LHCN-M2 (cell line): ENCODE results near the gene ARHGAP42. TPM values are rescaled to one million over a fixed set of nuclear protein-coding genes. Genes with fewer than 3 reads are reported as not detected.
"Not testable (repeated sequence)": the region's sequence is repeated elsewhere in the genome, so short reads cannot be mapped to it uniquely, and the experiment has no call there.

Experiments used
- DNase-seq: peaks from one replicate; pipeline ENCODE4 v3.0.0-alpha.2; 2012; ENCODE audit warnings: low read depth
- polyA plus RNA-seq: library from polyadenylated mRNA; unstranded; fragments of >200 nt; gene quantifications from one replicate; pipeline ENCODE4 v1.2.1, GENCODE V29; 2012; ENCODE audit warnings: missing spikeins
- total RNA-seq: library from RNA; depleted of rRNA; stranded (reverse); fragments of >200 nt; gene quantifications from 2 replicates; pipeline ENCODE4 v1.2.3, GENCODE V29; 2014; rRNA removed

ARHGAP42 gene
- total RNA-seq: 7.4 and 10.3 TPM in 2 replicates
- 1.4 TPM for polyA plus RNA-seq

DNA sequence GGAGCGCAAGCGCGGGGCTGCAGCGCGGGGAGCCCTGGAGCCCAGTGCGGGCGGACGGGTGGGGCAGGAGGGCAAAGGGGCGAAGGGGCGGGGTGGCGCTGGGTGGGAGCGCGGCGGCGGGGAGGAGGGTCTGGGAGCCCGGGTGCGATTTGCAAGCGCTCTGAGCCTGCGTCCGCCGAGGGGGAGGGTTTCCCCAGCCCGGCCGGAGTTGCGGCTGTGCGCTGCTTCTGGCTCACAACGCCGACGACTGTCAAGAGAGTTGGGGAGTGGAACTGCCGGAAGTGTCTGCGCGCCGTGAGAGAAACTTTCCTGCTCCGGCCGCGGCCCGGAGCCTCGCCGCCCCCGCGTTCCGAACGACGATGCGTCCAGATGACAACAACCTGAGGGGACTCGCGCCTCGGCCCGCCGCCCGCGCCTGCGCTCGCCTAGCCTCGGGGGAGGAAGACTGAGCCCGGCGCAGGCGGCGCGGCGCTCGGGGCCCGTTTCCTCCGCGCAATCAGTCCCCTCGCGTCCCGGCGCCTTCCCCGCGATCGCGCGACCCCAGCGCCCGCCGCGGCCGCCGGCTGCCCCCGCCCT is at the start of gene ARHGAP42:
Gene ARHGAP42, plus strand, starts transcription at position 235 of the 576 bp plus-strand sequence. CDS start 391 bp downstream, outside the sequence.
- DNase-seq: peak; percentile 49

- no peak for DNase-seq
These were observed 49.4 kb upstream of the ARHGAP42 start for GRCh38 chr11:100637706-100638105.

- DNase-seq: no peak
These were observed 48.4 kb upstream of the ARHGAP42 start for GRCh38 chr11:100638648-100639047.

DNA sequence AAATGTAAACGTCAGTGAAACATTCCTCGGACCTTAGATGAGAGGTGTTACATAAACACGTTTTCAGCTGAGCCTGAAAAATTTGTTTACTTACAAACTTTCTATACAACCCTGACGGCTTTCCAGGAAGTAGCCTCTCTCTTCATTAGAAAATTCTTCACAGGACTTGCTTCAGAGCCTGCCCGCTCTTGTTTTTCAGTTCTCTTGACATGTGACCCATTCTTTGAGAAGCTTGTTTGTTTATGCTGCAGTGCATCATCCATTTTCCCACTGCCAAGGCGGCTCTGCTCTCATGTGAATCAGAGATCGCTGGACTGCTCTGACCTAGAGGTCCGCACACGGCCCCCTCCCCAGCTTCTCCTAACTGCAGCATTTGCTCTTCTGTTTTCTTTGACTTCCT is 47.9 kb upstream of the ARHGAP42 start:
- no peak for DNase-seq

- no peak for DNase-seq
These were observed 47.0 kb upstream of the ARHGAP42 start for GRCh38 chr11:100640071-100640470.

- no peak for DNase-seq
These were observed 46.4 kb upstream of the ARHGAP42 start for GRCh38 chr11:100640646-100641045.

DNA sequence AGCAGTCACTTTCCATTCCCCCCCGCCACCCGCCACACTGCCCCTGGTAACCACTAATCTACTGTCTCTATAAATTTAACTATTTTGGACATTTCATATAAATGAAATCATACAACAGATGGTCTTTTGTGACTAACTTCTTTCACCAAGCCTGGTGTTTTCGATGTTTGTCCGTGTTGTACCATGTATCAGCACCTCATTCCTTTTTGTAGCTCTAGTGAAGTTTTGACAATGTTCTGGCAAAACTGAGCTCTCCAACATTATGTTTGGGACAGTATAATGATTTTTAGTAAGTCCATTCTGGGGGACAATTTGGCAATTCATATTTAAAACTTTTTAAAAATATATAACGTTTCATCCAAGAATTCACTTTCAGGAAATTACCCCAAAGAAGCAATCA is 45.6 kb upstream of the ARHGAP42 start:
- no peak for DNase-seq

DNA sequence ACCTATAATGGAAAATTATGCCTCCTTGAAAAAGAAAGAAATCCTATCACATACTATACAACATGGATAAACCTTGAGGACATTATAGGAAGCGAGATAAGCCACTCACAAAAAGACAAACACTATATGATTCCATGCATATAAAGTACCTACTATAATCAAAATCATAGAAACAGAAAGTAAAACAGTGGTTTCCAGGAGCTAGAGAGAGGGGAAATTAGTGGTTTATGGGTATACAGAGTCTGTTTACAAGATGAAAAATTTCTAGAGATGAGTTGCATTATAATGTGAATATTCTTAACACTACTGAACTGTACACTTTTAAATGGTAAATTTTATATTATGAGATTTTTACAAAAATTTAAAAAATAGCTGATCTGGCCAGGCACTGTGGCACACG is 40.5 kb upstream of the ARHGAP42 start:
- DNase-seq: no peak

- no peak for DNase-seq
These were observed 39.2 kb upstream of the ARHGAP42 start for GRCh38 chr11:100647861-100648260.

DNA sequence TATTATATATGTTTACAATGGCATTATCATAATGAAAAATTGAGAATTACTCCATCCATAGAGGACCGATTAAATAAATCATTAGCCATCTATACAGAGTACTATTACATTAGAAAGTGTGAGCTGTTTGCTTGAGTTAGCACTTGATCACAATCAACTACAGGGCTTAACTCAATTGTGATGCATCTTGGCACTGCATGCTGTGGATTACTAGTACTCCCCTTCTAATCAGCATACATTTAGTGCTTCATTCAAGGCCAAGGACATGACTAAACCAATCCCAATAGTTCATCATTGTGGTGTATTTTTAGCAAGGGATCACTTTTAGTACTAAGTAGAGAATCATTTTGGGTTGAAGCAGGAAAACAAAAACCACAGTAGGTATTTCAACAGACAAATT is 23.5 kb upstream of the ARHGAP42 start:
- no peak for DNase-seq

GRCh38 chr11:100663996-100664395 is 23.1 kb upstream of the ARHGAP42 start:
- DNase-seq: no peak

GRCh38 chr11:100666816-100667215 is 20.3 kb upstream of the ARHGAP42 start:
- DNase-seq: not testable (repeated sequence)

GRCh38 chr11:100667449-100667848 is 19.6 kb upstream of the ARHGAP42 start:
- DNase-seq: no peak

GRCh38 chr11:100670140-100670539 is 16.9 kb upstream of the ARHGAP42 start:
- DNase-seq: no peak

GRCh38 chr11:100671471-100671870 is 15.6 kb upstream of the ARHGAP42 start:
- DNase-seq: no peak

DNA sequence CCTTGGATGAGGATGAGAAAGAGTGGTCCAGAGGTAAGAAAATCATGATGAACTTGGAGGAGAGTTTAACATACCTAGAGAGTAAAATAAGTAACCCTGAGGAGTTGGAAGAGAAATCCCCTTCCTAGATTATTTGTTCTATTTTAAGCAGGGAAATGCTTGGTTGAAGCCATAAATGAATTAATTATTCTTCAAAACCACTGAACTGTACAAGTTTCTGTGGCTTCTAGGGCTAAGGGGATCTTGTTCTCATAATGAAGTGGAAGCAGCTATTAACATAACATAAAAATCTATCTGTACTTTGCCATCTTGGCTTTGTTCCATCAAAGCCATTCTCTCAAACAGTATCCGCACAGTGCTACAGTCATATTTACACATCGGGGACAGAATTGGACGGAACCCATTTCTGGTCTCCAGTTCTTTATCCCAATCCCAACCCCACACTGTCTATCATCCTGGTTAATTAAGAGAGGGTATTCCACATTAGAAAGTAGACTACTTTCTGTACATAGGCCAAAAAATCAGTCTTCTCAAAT is 14.5 kb upstream of the ARHGAP42 start:
- no peak for DNase-seq

- no peak for DNase-seq
These were observed 14.0 kb upstream of the ARHGAP42 start for GRCh38 chr11:100673063-100673462.

GRCh38 chr11:100674212-100674611 is 12.9 kb upstream of the ARHGAP42 start:
- no peak for DNase-seq

- DNase-seq: no peak
These were observed 11.9 kb upstream of the ARHGAP42 start for GRCh38 chr11:100675115-100675650.

DNA sequence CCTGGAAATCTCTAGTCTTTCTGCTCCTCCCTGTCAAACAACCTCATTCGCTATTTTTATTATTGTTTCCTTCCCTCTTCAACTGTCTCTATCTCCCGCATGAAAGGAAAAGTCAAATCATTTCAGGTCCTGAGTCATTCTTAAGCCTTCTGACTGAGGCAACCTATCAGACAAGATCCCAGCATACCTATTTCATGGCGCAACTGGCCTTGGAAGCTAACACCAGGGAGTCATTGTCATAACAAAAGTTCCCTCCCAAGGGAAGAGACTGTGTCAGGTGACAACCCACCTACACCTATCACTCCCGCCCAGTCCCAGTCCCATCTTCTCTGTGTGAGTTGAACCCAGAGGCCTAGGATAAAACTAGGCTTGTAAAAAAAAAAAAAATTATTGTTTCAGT is 10.2 kb upstream of the ARHGAP42 start:
- no peak for DNase-seq

DNA sequence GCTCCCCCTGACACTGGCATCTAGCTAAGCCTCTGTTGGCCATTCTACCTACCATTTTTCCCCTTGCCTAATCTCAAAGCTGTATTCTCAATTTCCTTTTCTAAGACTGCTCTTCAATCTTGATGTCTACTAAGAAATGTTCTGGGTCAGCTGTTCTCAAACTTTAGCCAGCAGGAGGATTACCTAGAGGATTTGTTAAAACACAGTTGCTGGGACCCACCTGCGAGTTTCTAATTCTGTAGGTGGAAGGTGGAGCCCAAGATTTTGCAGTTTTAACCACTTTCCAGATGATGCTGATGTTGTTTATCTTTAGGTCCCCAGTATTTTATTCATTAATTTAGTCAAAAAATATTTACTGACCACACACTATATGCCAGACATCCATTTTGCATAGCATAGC is 9.3 kb upstream of the ARHGAP42 start:
- DNase-seq: no peak

- no peak for DNase-seq
These were observed 7.0 kb upstream of the ARHGAP42 start for GRCh38 chr11:100680070-100680469.

GRCh38 chr11:100681064-100681502 is 6.0 kb upstream of the ARHGAP42 start:
- DNase-seq: peak; percentile 75
